OCI-LY3 (cell line): ENCODE results near the gene DYNC1I1.

Source experiments
- EZH2phosphoT487 ChIP-seq: fragments of 200-600 bp; shearing (Covaris generic); IDR thresholded peaks from 2 replicates; pipeline ENCODE4 v1.6.1; 2018; ENCODE audit warnings: antibody characterized with exemption, mixed run types, low read depth
- TF ChIP-seq, protein P1 (sequence below): fragments of 200-600, 300-600 bp; sonication (generic); IDR thresholded peaks from 2 replicates; pipeline ENCODE4 v1.5.1; 2014; ENCODE audit warnings: antibody characterized with exemption, low read length, low read depth

DNA sequence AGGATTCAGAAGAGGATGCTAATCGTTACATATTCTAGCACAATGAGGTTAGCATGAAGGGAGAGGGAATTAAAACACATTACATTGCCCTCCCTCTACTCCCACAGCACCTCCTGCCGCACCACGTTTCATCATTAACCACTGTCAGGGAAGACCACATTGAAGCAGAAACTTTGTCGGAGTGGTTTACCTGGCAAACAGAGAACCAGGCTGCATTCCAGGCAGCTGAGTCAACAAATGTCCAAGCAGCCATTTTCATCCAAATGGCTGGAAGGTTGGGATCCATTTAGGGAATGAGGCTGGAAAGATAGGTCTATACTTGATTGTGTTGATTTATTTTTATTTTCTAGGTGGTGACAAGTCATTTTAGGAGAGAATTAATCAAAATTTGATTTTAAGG lies 273.6 kb downstream of the DYNC1I1 start:
- no peak for TF ChIP-seq EZH2phosphoT487
- TF ChIP-seq, protein P1, sequence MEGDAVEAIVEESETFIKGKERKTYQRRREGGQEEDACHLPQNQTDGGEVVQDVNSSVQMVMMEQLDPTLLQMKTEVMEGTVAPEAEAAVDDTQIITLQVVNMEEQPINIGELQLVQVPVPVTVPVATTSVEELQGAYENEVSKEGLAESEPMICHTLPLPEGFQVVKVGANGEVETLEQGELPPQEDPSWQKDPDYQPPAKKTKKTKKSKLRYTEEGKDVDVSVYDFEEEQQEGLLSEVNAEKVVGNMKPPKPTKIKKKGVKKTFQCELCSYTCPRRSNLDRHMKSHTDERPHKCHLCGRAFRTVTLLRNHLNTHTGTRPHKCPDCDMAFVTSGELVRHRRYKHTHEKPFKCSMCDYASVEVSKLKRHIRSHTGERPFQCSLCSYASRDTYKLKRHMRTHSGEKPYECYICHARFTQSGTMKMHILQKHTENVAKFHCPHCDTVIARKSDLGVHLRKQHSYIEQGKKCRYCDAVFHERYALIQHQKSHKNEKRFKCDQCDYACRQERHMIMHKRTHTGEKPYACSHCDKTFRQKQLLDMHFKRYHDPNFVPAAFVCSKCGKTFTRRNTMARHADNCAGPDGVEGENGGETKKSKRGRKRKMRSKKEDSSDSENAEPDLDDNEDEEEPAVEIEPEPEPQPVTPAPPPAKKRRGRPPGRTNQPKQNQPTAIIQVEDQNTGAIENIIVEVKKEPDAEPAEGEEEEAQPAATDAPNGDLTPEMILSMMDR, result no peak
